AG04450 (cell line): ENCODE measurements around the gene SCNN1A. TPM values are rescaled to one million over a fixed set of nuclear protein-coding genes. Genes with fewer than 3 reads are reported as not detected.

Source experiments
- CTCF ChIA-PET: fragments of 300-600, 350-600 bp; formaldehyde crosslinking; extraction: SDS; loops from one replicate; lab custom pipeline; 2022; ENCODE audit warnings: antibody characterized with exemption, inconsistent platforms; lab: Charles Lee
- POLR2A ChIA-PET: fragments of 350-600 bp; formaldehyde crosslinking; extraction: SDS; loops from one replicate; lab custom pipeline; 2021; ENCODE audit warnings: antibody characterized with exemption, inconsistent platforms; lab: Yijun Ruan, JAX
- DNase-seq: peaks from one replicate; pipeline ENCODE4 v3.0.0-alpha.2; 2011; ENCODE audit warnings: low read depth, low spot score
- H3K27ac ChIP-seq: one replicate; pipeline ENCODE4 v1.5.1; 2012; ENCODE audit warnings: low read depth, low read length, control low read depth
- H3K27me3 ChIP-seq: one replicate; pipeline ENCODE4 v1.6.0; 2012; ENCODE audit warnings: low read length; ENCODE audit not compliant: control insufficient read depth, insufficient read depth
- H3K4me3 ChIP-seq: 2 replicates; pipeline ENCODE4 v1.5.1; 2011; ENCODE audit warnings: mild to moderate bottlenecking, low read depth, low read length, control low read depth
- H3K9me3 ChIP-seq: 2 replicates; pipeline ENCODE4 v1.5.1; 2012; ENCODE audit warnings: low read length; ENCODE audit not compliant: control insufficient read depth, insufficient read depth
- polyA plus RNA-seq: library from polyadenylated mRNA; depleted of rRNA; stranded (reverse); fragments of >200 nt; gene quantifications from 2 replicates; pipeline ENCODE4 v1.2.3, GENCODE V29; 2011
- TF ChIP-seq, protein P1 (sequence below): IDR thresholded peaks from 2 replicates; pipeline ENCODE4 v1.5.1; 2011; ENCODE audit warnings: low read depth, low read length, control low read depth, inconsistent platforms

SCNN1A gene
- polyA plus RNA-seq, 1 experiment: 0.26 TPM

- no peaks in the 10 kb centered on the region for H3K27me3 ChIP-seq
- TF ChIP-seq, protein P1, sequence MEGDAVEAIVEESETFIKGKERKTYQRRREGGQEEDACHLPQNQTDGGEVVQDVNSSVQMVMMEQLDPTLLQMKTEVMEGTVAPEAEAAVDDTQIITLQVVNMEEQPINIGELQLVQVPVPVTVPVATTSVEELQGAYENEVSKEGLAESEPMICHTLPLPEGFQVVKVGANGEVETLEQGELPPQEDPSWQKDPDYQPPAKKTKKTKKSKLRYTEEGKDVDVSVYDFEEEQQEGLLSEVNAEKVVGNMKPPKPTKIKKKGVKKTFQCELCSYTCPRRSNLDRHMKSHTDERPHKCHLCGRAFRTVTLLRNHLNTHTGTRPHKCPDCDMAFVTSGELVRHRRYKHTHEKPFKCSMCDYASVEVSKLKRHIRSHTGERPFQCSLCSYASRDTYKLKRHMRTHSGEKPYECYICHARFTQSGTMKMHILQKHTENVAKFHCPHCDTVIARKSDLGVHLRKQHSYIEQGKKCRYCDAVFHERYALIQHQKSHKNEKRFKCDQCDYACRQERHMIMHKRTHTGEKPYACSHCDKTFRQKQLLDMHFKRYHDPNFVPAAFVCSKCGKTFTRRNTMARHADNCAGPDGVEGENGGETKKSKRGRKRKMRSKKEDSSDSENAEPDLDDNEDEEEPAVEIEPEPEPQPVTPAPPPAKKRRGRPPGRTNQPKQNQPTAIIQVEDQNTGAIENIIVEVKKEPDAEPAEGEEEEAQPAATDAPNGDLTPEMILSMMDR: no peak
- DNase-seq: no peak
- H3K27ac ChIP-seq: no peak overlapping the region
- no peak overlapping the region for H3K4me3 ChIP-seq
- CTCF ChIA-PET: interaction anchor here (0.7 to 1.8 kb wide), 10 partner anchors 9 to 335 kb away, joined by 3 to 25 read pairs (median 4); no protein-coding TSS in a partner anchor
- H3K9me3 ChIP-seq: no peaks in the 10 kb centered on the region; the same call in 1 of the 2 replicates
- POLR2A ChIA-PET: interaction anchor here (0.7 to 1.7 kb wide), 8 partner anchors 8 to 148 kb away, joined by 3 to 9 read pairs (median 4); partner anchors contain the start of genes LTBR and VAMP1
Measured at GRCh38 chr12:6322969-6323339, 52.4 kb downstream of the SCNN1A start.

DNA sequence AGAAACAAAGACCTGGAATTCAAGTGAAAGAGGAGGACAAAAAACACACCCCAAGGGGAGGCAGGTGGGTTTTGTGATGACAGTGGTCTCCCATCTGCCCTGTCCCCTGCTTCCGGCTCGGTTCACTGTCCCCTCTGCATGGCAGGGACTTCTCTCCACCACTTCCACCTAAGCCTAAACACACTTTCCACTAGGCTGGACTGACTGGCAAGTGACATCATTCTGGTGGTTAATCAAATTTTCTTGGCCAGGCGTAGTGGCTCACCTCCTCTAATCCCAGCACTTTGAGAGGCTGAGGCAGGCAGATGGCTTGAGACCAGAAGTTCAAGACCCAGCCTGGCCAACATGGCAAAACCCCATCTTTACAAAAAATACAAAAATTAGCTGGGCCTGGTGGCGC, 53.0 kb downstream of the SCNN1A start:
- no peaks in the 10 kb centered on the region for H3K27me3 ChIP-seq
- H3K4me3 ChIP-seq: no peak overlapping the region
- POLR2A ChIA-PET: interaction anchor here (0.8 to 1.7 kb wide), 5 partner anchors 9 to 148 kb away, joined by 3 to 9 read pairs (median 4); partner anchors contain the start of genes LTBR and VAMP1
- no peaks in the 10 kb centered on the region; the same call in 1 of the 2 replicates for H3K9me3 ChIP-seq
- CTCF ChIA-PET: interaction anchor here (0.7 to 2.9 kb wide), 8 partner anchors 10 to 334 kb away, joined by 3 to 25 read pairs (median 8); no protein-coding TSS in a partner anchor
- DNase-seq: no peak
- H3K27ac ChIP-seq: no peak overlapping the region
- TF ChIP-seq, protein P1: no peak

DNA sequence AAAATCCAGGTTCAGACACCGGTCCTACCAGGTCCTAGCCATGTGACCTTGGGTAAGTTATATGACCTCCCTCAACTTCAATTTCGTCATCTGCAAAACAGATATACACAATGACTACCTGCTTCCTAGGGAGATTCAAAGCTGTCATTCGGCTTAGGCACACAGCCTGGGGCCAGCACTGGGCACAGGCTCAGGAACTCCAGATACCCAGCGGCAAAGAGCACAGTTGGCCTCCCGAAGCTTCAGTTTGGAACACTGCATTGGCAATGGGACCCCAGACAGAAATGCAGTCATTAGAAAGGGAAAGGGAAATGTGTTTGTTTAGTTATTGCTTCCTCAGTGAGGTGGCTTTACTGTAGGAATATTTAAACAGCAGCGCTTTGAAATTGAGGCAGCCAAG, 53.5 kb downstream of the SCNN1A start:
- Histone ChIP-seq H3K9me3 (no peaks in the 10 kb centered on the region; the same call in 1 of the 2 replicates), H3K27me3 (no peaks in the 10 kb centered on the region), H3K27ac (no peak overlapping the region), H3K4me3 (no peak overlapping the region)
- POLR2A ChIA-PET: interaction anchor here (0.8 kb wide), 1 partner anchor 11 kb away, joined by 5 read pairs; no protein-coding TSS in a partner anchor
- DNase-seq: no peak
- CTCF ChIA-PET: interaction anchor here (1.8 to 2.9 kb wide), 2 partner anchors 144 to 334 kb away, joined by 12 to 25 read pairs; no protein-coding TSS in a partner anchor
- TF ChIP-seq, protein P1: no peak

DNA sequence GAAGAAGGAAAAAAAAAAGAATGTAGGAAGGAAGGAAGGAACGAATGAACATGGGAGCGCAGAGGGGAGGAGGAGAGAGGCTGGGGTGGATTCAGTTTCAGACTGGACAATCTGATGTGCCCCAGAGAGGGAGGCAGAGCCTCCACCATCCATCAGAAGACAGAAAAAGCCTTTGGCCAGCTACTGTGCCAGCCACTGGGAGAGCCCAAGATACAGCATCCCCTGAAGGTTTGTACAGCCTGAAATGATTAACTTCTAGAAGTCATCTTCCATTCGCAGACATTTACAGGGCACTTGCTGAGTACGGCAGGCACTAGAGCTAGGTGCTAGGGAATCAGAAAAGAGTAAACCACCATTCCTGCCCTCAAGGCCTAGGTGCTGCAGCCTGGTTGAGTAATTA, 55.9 kb downstream of the SCNN1A start:
- POLR2A ChIA-PET: interaction anchor here (1.0 kb wide), 1 partner anchor 151 kb away, joined by 5 read pairs; the partner anchor contains the start of gene VAMP1
- TF ChIP-seq, protein P1: no peak
- CTCF ChIA-PET: interaction anchor here (0.7 to 1.1 kb wide), 2 partner anchors 104 to 146 kb away, joined by 4 read pairs; no protein-coding TSS in a partner anchor
- Histone ChIP-seq H3K27ac (no peak overlapping the region), H3K9me3 (no peaks in the 10 kb centered on the region; the same call in 1 of the 2 replicates), H3K27me3 (no peaks in the 10 kb centered on the region), H3K4me3 (no peak overlapping the region)
- DNase-seq: no peak

DNA sequence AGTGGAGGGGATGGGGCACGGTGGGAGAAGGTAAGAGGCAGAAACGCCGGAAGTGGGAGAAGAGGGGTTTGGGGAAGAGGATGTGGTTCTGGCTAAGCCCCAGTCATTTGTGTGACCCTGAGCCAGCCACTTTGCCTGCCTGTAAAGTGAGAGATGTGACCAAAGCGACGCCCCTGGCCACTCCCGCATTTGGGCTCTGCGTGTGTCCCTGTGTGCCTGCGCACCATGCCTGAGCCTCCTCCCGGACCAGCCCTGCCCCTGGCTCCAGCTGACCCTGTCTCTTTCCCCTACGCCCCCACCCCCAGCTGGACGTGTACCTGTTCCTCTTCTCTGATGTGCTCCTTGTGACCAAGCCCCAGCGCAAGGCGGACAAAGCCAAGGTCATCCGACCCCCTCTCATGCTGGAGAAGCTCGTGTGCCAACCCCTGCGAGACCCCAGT, 56.9 kb downstream of the SCNN1A start:
- ChIA-PET CTCF (interaction anchor here (1.2 kb wide), 1 partner anchor 147 kb away, joined by 3 read pairs; no protein-coding TSS in a partner anchor), POLR2A (no interaction called here)
- DNase-seq: no peak
- no peak overlapping the region for H3K27ac ChIP-seq
- TF ChIP-seq, protein P1: no peak
- H3K4me3 ChIP-seq: no peak overlapping the region
- no peaks in the 10 kb centered on the region for H3K27me3 ChIP-seq
- H3K9me3 ChIP-seq: no peaks in the 10 kb centered on the region; the same call in 1 of the 2 replicates
